Body of pancreas (tissue), 4 donors: Measurements from ENCODE around the gene ELL.

Experiments used
- CTCF ChIP-seq, 7 experiments: fragments of 450-650 bp in 4 of 7; fragments of 200-600 bp in 3 of 7; sonication (generic) in 3 of 7; IDR thresholded peaks; one replicate each; pipeline ENCODE4 v1.5.1; 2016 to 2019; ENCODE audit warnings: antibody characterized with exemption in 7 of 7
- POLR2A ChIP-seq, 3 donors: fragments of 450-650 bp; IDR thresholded peaks; one replicate each; pipeline ENCODE4 v1.6.1; 2016; ENCODE audit warnings: antibody characterized with exemption in 3 of 3, mild to moderate bottlenecking in 2 of 3

- TF ChIP-seq CTCF (IDR thresholded peaks at IDR 0.05) (no peak), POLR2A (IDR thresholded peaks at IDR 0.05) (peak in 1 of 3 donors; percentile 62)
These were observed 124.3 kb downstream of the ELL start, which contains the start of gene LRRC25 for GRCh38 chr19:18397242-18398202.
